DND-41 (cell line): Measurements from ENCODE around the gene H6PD.

Source experiments
- ATAC-seq: fragments of 200-7000 bp; cut with Tn5 transposase; 3 replicates; pipeline ENCODE4 v1.9.1; 2021; ENCODE audit warnings: low read depth; ENCODE audit not compliant: insufficient read depth
- DNase-seq: peaks from one replicate; pipeline ENCODE4 v3.0.0-alpha.2; 2020
- H2AFZ ChIP-seq: 2 replicates; pipeline ENCODE4 v1.6.0; 2012; ENCODE audit warnings: low read depth, low read length
- H3K27ac ChIP-seq: 2 replicates; pipeline ENCODE4 v1.5.1; 2012; ENCODE audit warnings: low read length, inconsistent platforms
- H3K27me3 ChIP-seq: fragments of 200-600 bp; sonication (generic); 2 replicates; pipeline ENCODE4 v1.6.0; 2012; ENCODE audit warnings: low read length, mild to moderate bottlenecking, inconsistent platforms; ENCODE audit not compliant: insufficient read depth, poor library complexity
- H3K36me3 ChIP-seq: 2 replicates; pipeline ENCODE4 v1.5.1; 2012; ENCODE audit warnings: low read length, inconsistent platforms; ENCODE audit not compliant: insufficient read depth
- H3K4me1 ChIP-seq: 2 replicates; pipeline ENCODE4 v1.5.1; 2012; ENCODE audit warnings: mild to moderate bottlenecking, low read length; ENCODE audit not compliant: insufficient read depth
- H3K4me2 ChIP-seq: 2 replicates; pipeline ENCODE4 v1.6.0; 2012; ENCODE audit warnings: mild to moderate bottlenecking, moderate library complexity, low read length, inconsistent platforms; ENCODE audit not compliant: insufficient read depth
- H3K4me3 ChIP-seq, 2 experiments: fragments of 200-600 bp in 1 of 2; shearing (Covaris generic) in 1 of 2; 2 replicates each; pipeline ENCODE4 v1.5.1; 2012 to 2016; ENCODE audit warnings: inconsistent platforms in 2 of 2, low read length in 2 of 2, mild to moderate bottlenecking in 2 of 2, low read depth in 1 of 2, moderate library complexity in 1 of 2
- H3K79me2 ChIP-seq: 2 replicates; pipeline ENCODE4 v1.6.0; 2012; ENCODE audit warnings: low read length, inconsistent platforms; ENCODE audit not compliant: insufficient read depth
- H3K9ac ChIP-seq: 2 replicates; pipeline ENCODE4 v1.6.0; 2012; ENCODE audit warnings: low read depth, mild to moderate bottlenecking, inconsistent platforms, low read length, moderate library complexity
- H3K9me3 ChIP-seq: 2 replicates; pipeline ENCODE4 v1.5.1; 2012; ENCODE audit warnings: low read length, moderate library complexity, mild to moderate bottlenecking, inconsistent platforms; ENCODE audit not compliant: insufficient read depth, severe bottlenecking
- H4K20me1 ChIP-seq: 2 replicates; pipeline ENCODE4 v1.6.0; 2012; ENCODE audit warnings: low read length; ENCODE audit not compliant: insufficient read depth
- CTCF ChIP-seq: IDR thresholded peaks from 2 replicates; pipeline ENCODE4 v1.5.1; 2012; ENCODE audit warnings: borderline replicate concordance, low read length, moderate library complexity, mild to moderate bottlenecking; ENCODE audit not compliant: poor library complexity, severe bottlenecking; ENCODE audit errors: extremely low read depth
- EZH2 ChIP-seq: IDR thresholded peaks from 3 replicates; pipeline ENCODE4 v1.6.1; 2012; ENCODE audit warnings: borderline replicate concordance, low read depth, mild to moderate bottlenecking, moderate library complexity, low read length, inconsistent platforms; ENCODE audit not compliant: severe bottlenecking

Gene H6PD

GRCh38 chr1:9248341-9249262 is 14.0 kb downstream of the H6PD start:
- Histone ChIP-seq H3K27ac (peak overlapping the region; percentile 98), H3K79me2 (peaks cover 94% of the 10 kb centered on the region), H3K4me1 (peaks cover 62% of the 10 kb centered on the region), H3K36me3 (peaks cover 85% of the 10 kb centered on the region), H2AFZ (no peak overlapping the region), H3K4me3 (no peak overlapping the region), H3K4me2 (peak overlapping the region; percentile 56; the same call in 1 of the 2 replicates), H4K20me1 (peaks cover 30% of the 10 kb centered on the region), H3K9ac (peak overlapping the region; percentile 47; the same call in 1 of the 2 replicates), H3K9me3 (no peaks in the 10 kb centered on the region), H3K27me3 (no peaks in the 10 kb centered on the region)
- TF ChIP-seq EZH2 = no peak
- DNase-seq (no peak), ATAC-seq (no peak)

- Histone ChIP-seq H3K9ac (peak overlapping the region; percentile 26; the same call in 1 of the 2 replicates), H3K9me3 (no peaks in the 10 kb centered on the region), H3K4me2 (peak overlapping the region; percentile 20; the same call in 1 of the 2 replicates), H3K4me3 (no peak overlapping the region), H3K4me1 (peaks cover 56% of the 10 kb centered on the region), H3K27me3 (no peaks in the 10 kb centered on the region), H3K36me3 (peaks cover 83% of the 10 kb centered on the region), H3K79me2 (peaks cover 94% of the 10 kb centered on the region), H3K27ac (peak overlapping the region; percentile 60), H4K20me1 (peaks cover 30% of the 10 kb centered on the region), H2AFZ (no peak overlapping the region)
- no peak for ATAC-seq
- no peak for TF ChIP-seq EZH2
- TF ChIP-seq CTCF = no peak
- DNase-seq = no peak
These were observed 14.6 kb downstream of the H6PD start for GRCh38 chr1:9249263-9249533.

GRCh38 chr1:9249534-9250410 is 15.2 kb downstream of the H6PD start:
- Histone ChIP-seq H3K27me3 (no peaks in the 10 kb centered on the region), H3K4me3 (no peak overlapping the region), H3K4me1 (peaks cover 51% of the 10 kb centered on the region), H3K79me2 (peaks cover 96% of the 10 kb centered on the region), H3K27ac (peak overlapping the region; percentile 60), H3K36me3 (peaks cover 83% of the 10 kb centered on the region), H3K9ac (peak overlapping the region; percentile 26; the same call in 1 of the 2 replicates), H4K20me1 (peaks cover 31% of the 10 kb centered on the region), H2AFZ (no peak overlapping the region), H3K9me3 (no peaks in the 10 kb centered on the region), H3K4me2 (peak overlapping the region; percentile 20; the same call in 1 of the 2 replicates)
- ATAC-seq (peak; percentile 63), DNase-seq (peak; percentile 64)
- TF ChIP-seq CTCF = peak; percentile 78
- no peak for TF ChIP-seq EZH2
